GM21381 (cell line): ENCODE data around the gene BBS2.

Experiments used
- ATAC-seq: cut with Tn5 transposase; IDR thresholded peaks from one replicate; pipeline ENCODE4 v1.9.1; 2021; ENCODE audit warnings: mild to moderate bottlenecking, moderate library complexity; ENCODE audit not compliant: unreplicated experiment

Gene BBS2

GRCh38 chr16:56436258-56436657, 83.6 kb downstream of the BBS2 start:
- no peak for ATAC-seq
